GM21360 (cell line): ENCODE measurements around the gene PLBD1.

ENCODE experiments used
- ATAC-seq: cut with Tn5 transposase; IDR thresholded peaks from one replicate; pipeline ENCODE4 v1.9.1; 2021; ENCODE audit warnings: mild to moderate bottlenecking, moderate library complexity; ENCODE audit not compliant: unreplicated experiment

The PLBD1 gene

GRCh38 chr12:14510574-14510973 is 57.1 kb downstream of the PLBD1 start:
- ATAC-seq: no peak

DNA sequence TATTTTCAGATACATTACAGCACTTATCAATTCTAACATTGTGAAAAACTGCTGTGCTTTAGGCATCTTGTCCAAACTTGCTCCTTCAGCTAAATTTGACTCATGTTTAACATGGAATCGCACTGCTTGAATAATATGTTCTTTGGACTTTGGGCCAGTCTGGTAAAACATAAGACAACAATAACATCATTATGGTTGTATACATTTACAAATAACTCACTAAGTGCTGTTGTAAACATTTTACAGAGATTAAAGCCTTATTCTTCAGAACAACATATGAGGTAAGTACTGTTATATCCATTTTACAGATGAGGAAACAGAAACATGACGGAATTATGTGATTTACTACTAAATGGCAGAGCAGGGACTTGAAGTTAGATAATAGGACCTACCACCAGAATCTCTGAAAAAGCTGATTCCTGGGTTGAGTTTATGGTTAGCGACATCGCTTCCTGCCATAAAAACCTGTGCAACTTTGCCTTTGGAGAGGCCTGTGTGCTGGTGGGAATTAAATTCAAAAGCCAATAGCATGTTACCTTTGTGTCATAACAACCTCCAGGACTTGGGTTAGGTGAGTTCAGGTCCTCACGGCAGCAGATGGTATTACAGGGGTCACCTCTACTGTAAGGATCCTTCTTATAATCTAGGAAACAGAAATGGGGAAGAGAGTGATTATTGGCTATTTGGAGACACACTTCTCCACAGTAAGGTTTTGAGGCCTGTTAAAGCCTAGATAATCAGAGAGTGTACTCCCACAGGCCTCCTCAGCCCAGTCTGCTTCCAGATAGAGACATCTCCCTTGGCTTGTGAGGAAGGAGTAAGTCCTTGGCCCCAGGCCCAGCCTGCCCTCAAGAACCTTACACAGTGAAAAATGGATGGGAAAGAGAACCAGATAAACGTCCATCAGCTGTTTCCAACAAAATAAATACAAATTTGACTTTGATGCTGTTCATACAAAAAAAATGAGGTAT is 61.8 kb downstream of the PLBD1 start:
- ATAC-seq: no peak

- no peak for ATAC-seq
Observed at GRCh38 chr12:14495326-14495725, 72.4 kb downstream of the PLBD1 start.

DNA sequence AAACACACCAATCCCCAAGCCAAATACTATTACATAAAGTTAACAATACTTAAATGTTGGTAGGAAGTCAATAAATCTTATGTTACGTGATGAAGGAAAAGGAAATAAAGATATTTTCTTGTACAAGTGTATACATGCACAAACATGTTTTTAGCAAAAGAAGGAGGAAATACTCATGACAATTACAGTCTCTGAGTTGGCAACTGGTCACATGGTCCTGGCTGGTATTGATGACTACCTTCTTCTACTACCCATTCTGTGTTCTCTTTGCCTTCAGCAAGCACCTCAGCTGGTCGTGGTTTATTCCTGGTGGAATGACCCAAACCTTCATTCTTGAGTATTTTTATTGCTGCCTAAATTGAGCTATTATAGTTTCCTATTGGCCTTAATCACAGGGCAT is 84.8 kb downstream of the PLBD1 start:
- ATAC-seq: no peak

GRCh38 chr12:14482361-14482760 is 85.3 kb downstream of the PLBD1 start:
- no peak for ATAC-seq

DNA sequence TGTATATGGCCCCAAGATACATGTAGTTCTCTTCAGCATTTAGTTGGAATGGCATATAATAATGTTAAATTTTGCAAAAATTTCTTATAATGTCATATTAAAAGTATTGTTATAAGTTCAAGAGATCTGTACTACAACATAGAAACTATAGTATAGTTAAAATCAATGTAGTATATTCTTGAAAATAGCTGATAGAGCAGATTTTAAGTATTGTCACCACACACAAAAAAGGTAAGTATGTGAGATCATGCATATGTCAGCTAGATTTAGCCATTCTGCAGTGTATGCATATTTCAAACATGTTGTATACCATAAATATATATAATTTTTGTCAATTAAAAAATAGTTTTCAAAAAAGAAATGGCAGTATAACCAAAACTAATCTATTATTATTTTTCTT is 86.5 kb downstream of the PLBD1 start:
- ATAC-seq: no peak

DNA sequence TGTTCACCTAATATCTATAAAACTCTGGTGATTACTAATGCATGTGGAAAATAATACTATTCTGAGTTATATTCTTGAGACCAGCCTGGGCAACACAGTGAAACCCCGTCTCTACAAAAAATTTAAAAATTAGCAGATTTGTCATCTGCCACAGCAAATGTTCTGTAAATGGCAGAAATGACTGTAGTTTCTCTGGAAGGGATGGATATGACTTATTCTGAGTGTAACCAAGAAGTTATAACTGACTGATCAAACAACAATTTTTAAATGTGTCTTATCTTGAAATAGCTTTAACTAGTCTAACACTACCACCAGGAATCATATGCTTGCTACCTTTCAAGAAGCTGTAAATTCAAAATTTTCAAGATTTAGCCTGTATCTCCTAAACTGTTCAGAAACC is 88.7 kb downstream of the PLBD1 start:
- no peak for ATAC-seq

- ATAC-seq: no peak
Observed at GRCh38 chr12:14473707-14474287, 93.9 kb downstream of the PLBD1 start.

DNA sequence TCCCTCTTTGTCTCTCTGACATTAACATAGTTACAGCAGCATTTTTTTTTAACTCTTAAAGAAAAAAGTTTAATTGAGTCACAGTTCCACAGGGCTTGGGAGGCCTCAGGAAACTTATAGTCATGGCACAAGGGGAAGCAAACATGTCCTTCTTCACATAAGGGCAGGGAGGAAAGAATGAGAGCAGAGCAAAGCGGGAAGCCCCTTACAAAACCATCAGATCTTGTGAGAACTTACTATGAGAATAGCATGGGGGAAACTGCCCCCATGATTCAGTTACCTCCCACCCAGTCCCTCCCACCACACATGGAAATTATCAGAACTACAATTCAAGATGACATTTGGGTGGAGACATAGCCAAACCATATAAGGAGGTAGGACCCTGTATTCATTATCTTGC is 96.2 kb downstream of the PLBD1 start:
- no peak for ATAC-seq

DNA sequence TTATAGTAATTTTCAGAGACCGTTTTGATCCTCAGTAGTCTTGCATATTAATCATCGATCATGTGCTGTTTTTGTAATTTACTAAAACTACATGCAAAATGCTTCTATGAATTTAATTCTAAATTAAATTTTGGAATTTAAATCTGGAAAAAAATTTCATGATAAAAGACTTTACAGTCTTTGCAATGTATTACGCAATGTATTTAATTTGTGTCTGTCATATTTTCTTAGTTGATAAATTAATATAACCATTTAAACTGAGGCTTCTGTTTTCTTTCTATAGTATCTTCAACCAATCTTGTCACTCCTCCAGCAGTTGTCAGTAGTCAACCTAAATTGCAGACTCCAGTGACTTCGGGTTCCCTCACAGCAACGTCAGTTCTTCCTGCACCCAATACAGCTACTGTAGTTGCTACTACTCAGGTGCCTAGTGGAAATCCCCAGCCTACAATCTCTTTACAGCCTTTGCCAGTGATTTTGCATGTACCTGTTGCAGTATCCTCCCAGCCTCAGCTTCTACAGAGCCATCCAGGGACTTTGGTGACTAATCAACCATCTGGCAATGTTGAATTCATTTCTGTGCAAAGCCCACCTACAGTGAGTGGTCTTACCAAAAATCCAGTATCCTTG is 107.4 kb downstream of the PLBD1 start:
- no peak for ATAC-seq

GRCh38 chr12:14454098-14454907 is 113.4 kb downstream of the PLBD1 start:
- ATAC-seq: no peak
